SK-N-DZ (cell line): ENCODE measurements around the gene ABHD6. TPM values are rescaled to one million over a fixed set of nuclear protein-coding genes. Genes with fewer than 3 reads are reported as not detected.
"Not testable (repeated sequence)": the region's sequence is repeated elsewhere in the genome, so short reads cannot be mapped to it uniquely, and the experiment has no call there.

Source experiments
- DNase-seq: peaks from one replicate; pipeline ENCODE4 v3.0.0-alpha.2; 2015; ENCODE audit warnings: low spot score
- polyA plus RNA-seq, 2 experiments: library from polyadenylated mRNA; depleted of rRNA; stranded (reverse); fragments of >200 nt; gene quantifications; 2 replicates each; pipeline ENCODE4 v1.2.3, GENCODE V29; 2014

ABHD6 gene
- 10.0 and 15.6 TPM in 2 replicates for polyA plus RNA-seq (2014; cell fraction: cytosol; rRNA removed)
- 6.2 and 8.6 TPM in 2 replicates for polyA plus RNA-seq (2014; cell fraction: nucleus; rRNA removed)

DNA sequence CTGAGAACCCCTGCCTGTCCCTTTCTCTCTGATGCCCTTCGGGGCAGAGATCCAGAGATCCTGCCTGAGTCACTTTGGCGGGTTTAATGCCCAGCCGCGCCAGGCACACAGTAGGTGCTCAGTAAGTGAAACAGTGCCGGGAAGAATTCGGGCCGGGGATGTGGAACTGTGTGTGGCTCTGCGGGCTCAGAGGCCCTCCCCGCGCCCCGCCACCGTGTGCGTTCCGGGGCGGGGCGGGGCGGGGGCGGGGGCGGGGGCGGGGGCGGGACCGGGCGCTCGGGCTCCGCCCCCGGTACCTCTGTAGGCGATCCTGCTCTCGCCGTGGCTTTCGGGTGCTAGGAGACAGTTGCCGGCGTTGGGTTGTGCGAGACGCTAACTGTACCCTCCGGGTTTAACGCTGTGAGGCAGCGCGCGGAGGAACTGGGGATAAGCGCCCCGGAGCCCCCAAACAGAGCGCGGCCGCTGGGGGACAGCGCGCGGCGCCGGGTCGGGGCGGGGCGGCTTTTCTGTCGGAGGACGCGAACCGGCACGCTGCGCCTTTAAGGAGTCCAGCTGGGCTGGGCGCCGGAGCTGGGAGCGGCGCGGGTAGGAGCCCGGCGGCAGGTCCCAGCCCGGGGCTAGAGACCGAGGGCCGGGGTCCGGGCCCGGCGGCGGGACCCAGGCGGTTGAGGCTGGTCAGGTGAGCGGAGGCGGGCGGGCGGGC is at the start of gene ABHD6:
Gene ABHD6 (plus strand): TSS at position 555 of the 703 bp plus-strand sequence. CDS start 18,795 bp downstream, outside the sequence.
- DNase-seq, result peak; percentile 68

GRCh38 chr3:58188173-58188564 is 49.4 kb upstream of the ABHD6 start:
- no peak for DNase-seq

DNA sequence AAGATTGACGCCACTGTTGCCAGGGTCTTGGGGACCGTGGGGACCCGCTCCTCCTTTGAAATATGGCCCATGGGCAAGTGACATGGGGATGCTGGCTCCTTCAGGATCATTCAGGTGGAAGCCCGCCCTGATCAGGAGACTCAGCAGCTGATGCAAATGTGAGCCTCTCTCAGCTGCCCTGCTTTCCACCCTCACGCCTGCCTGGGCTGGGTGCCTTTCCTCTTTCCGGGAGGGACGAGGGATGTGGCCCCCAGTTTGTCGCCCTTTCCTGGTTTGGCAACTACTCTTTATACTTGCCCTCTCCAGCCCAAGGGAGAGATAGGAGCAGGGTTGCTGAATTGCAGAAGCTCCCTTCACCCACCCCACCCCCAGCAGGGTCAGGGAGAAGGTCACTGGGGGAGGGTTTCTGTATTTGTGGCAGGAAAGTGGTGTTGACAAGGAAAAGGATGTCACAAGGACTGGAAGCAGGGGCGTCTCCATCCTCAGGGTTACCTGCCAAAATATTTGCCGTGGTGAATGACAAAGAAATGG is 48.6 kb upstream of the ABHD6 start:
- no peak for DNase-seq

- no peak for DNase-seq
These were observed 47.9 kb upstream of the ABHD6 start for GRCh38 chr3:58189691-58190090.

DNA sequence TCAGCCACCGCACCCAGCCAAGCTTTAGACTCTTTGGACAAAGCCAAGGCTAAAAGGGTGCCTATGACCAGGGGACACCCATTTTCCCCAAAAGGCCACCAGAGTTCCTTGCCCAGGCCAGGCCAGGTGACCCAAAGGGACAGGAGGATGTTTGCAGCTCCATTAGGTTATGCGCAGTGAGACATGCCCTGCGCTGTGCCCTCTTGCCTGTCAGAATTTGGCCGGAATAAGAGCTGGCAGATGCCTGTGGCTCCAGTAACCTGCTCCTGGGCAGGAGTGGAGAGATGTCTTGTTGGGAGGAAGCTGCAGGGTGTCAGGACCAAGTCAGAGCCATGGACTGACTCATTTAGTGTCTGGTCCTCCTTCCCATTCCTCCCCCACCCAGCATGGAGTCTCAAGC is 47.3 kb upstream of the ABHD6 start:
- no peak for DNase-seq

- no peak for DNase-seq
These were observed 46.7 kb upstream of the ABHD6 start for GRCh38 chr3:58190882-58191281.

DNA sequence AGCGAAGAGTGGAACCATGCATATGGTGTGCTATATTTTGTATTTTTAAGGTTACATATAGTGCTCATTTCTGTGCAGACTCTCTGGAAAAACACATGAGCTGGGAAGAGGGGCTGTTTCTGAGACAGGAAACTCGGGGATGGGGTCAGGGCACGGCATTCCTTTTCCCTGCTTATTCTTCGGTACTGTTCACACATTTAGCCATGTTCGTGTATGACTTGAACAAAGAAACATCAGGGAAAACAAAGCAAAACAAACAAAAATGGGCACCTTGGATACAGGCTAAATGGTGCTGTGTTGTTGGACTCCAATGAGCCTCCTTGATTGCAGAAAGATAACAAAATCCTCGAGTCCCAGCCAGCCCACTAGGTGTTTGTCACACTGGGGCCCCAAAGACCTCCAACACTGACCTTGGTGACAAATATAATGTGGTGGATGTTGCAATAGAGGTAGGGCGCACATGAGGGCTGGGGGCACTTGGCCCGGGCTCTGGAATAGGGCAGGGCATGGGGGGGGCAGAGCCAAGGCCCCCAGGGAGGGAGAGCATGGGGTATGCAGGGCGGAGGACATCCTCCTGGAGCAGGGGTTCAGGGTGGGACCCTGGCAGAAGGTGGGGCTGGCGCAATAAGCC is 46.1 kb upstream of the ABHD6 start:
- no peak for DNase-seq

- DNase-seq, result no peak
These were observed 45.5 kb upstream of the ABHD6 start for GRCh38 chr3:58192069-58192468.

GRCh38 chr3:58193682-58194407 is 43.7 kb upstream of the ABHD6 start:
- no peak for DNase-seq

- no peak for DNase-seq
These were observed 40.0 kb upstream of the ABHD6 start for GRCh38 chr3:58197588-58197987.

DNA sequence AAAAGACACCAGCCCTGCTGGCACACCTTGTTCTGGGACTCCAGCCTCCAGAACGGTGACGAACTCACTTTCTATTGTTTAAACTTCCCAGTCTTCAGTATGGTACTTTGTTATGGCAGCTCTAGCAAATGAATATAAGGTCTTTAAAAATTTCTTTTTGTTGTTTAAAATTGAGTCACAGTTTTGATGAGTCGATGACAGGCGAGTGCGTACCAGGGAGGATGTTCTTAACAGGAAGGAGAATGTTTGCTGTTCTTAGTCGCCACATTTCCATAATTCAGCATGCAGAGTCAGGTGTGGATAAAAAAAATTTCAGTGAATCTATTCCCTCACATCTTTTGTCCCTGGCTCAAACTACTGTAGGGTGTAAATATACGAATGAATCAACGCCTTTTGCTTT is 39.2 kb upstream of the ABHD6 start:
- no peak for DNase-seq

DNA sequence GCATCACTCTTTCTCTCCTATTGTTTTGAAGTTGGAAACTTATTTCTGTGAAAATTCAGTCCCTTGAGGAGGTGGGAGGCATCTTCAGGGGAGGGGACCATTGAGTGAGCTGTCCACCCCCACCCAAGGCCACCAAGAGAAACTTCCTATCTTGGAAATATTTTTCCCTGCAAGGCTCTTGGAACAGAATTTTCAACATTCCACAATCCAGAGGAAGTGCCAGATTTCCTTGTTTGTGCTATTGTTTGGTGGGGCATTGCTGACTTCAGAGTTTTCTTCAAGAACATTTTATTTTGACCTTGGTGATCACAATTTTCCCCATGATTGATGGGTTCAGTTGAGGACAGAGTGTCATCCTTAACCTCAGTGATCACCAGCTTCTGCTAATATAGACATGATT is 38.8 kb upstream of the ABHD6 start:
- no peak for DNase-seq

- DNase-seq, result no peak
These were observed 37.4 kb upstream of the ABHD6 start for GRCh38 chr3:58200121-58200709.

GRCh38 chr3:58200846-58201355 is 36.7 kb upstream of the ABHD6 start:
- no peak for DNase-seq

- not testable (repeated sequence) for DNase-seq
These were observed 36.1 kb upstream of the ABHD6 start for GRCh38 chr3:58201451-58201850.

- no peak for DNase-seq
These were observed 34.7 kb upstream of the ABHD6 start for GRCh38 chr3:58202917-58203360.

GRCh38 chr3:58203541-58203940 is 34.1 kb upstream of the ABHD6 start:
- DNase-seq, result no peak

- no peak for DNase-seq
These were observed 32.9 kb upstream of the ABHD6 start for GRCh38 chr3:58204720-58205119.

- no peak for DNase-seq
These were observed 31.6 kb upstream of the ABHD6 start for GRCh38 chr3:58205981-58206380.

DNA sequence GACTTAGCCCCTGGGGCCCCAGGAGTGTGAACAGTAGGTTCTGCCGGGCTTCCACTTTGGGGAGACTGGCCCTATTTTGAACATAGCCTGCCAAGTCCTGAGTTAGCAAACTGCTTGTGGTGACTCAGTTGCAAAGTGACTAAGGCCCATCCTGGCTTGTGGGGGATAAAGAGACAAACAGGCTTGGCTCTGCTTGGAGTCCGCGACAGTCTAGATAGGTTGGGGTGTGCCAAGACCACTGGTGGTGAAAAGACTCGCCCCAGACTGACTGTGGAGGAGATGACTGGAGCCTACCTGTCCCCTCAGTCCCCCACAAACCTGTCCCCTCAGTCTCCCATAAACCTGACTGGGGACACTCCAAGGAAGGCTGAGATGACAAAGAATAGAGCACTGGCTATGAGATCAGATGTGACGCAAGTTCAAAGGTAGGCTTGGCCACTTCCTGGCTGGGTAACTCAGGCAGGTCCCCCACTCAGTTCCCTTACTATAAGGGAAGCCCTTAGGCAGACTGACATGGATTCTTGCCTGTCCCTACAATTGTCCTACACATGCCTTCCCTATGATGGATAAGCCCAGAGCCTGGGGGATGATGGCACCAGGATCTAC is 31.1 kb upstream of the ABHD6 start:
- no peak for DNase-seq

DNA sequence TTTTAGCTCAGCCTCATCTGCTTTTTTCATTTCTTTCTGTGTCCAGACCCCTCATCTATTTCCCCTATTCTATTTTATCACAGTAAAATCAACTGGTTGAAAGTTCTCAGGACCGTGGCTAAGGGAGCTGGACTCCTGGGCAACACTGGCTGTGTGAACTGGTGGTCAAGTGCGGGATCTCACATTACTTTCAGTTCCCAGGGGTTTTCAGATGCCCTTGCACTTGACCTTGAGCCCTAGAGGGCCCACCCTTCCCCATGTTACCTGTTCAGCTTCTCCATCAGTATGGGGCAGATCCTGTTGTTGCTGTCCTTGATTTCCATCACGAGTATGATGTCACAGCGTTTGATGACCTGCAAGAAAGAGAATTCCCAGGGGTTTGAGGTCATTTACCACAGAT is 29.6 kb upstream of the ABHD6 start:
- no peak for DNase-seq
